Natural killer cell (primary cell): Measurements from ENCODE around the gene CTDSP2. TPM values are rescaled to one million over a fixed set of nuclear protein-coding genes. Genes with fewer than 3 reads are reported as not detected.
"Not testable (repeated sequence)": the region's sequence is repeated elsewhere in the genome, so short reads cannot be mapped to it uniquely, and the experiment has no call there.

Experiments used
- ATAC-seq, 3 donors: fragments of 150-1000 bp in 2 of 3; fragments of 200-7000 bp in 1 of 3; cut with Tn5 transposase; 1 replicate in 1 of 3; 2 replicates in 2 of 3; pipeline ENCODE4 v1.10.0; 2021; ENCODE audit warnings: mild to moderate bottlenecking in 2 of 3, moderate library complexity in 2 of 3
- DNase-seq, 2 donors: peaks; one replicate each; pipeline versions ENCODE4 v3.0.0 to v3.0.0-alpha.2; 2013 to 2021; ENCODE audit warnings: mixed read lengths in 1 of 2
- H3K27ac ChIP-seq: one replicate; pipeline ENCODE4 v1.5.1; 2013; ENCODE audit warnings: mild to moderate bottlenecking, low read length
- H3K27me3 ChIP-seq: one replicate; pipeline ENCODE4 v1.6.1; 2013; ENCODE audit warnings: low read length; ENCODE audit not compliant: control insufficient read depth, insufficient read depth
- H3K36me3 ChIP-seq: one replicate; pipeline ENCODE4 v1.6.1; 2013; ENCODE audit warnings: low read length; ENCODE audit not compliant: control insufficient read depth, insufficient read depth
- H3K4me1 ChIP-seq: one replicate; pipeline ENCODE4 v1.6.1; 2013; ENCODE audit warnings: low read length; ENCODE audit not compliant: control insufficient read depth, insufficient read depth
- H3K4me3 ChIP-seq: one replicate; pipeline ENCODE4 v1.5.1; 2013; ENCODE audit warnings: low read length
- H3K9me3 ChIP-seq: one replicate; pipeline ENCODE4 v1.6.1; 2013; ENCODE audit warnings: low read length; ENCODE audit not compliant: control insufficient read depth, insufficient read depth
- H3K27ac Mint-ChIP-seq, 2 donors: one replicate each; pipeline ENCODE4 v1.8.0; 2022; ENCODE audit warnings: mild to moderate bottlenecking in 2 of 2, mixed read lengths in 2 of 2, moderate library complexity in 1 of 2
- H3K27me3 Mint-ChIP-seq, 2 donors: one replicate each; pipeline ENCODE4 v1.8.0; 2022; ENCODE audit warnings: low read depth in 2 of 2, mixed read lengths in 2 of 2
- H3K36me3 Mint-ChIP-seq: one replicate; pipeline ENCODE4 v1.8.0; 2022; ENCODE audit warnings: mixed read lengths
- H3K4me1 Mint-ChIP-seq, 2 donors: one replicate each; pipeline ENCODE4 v1.8.0; 2022; ENCODE audit warnings: mixed read lengths in 2 of 2
- H3K4me3 Mint-ChIP-seq: one replicate; pipeline ENCODE4 v1.8.0; 2022; ENCODE audit warnings: mild to moderate bottlenecking, moderate library complexity, mixed read lengths
- H3K9me3 Mint-ChIP-seq, 2 donors: one replicate each; pipeline ENCODE4 v1.8.0; 2022; ENCODE audit warnings: mixed read lengths in 2 of 2
- WGBS: methylation state at CpG from one replicate; pipeline ENCODE4 v1.1.7; 2013; ENCODE audit warnings: missing lambda C conversion rate; ENCODE audit not compliant: insufficient coverage; 5-methylcytosine and 5-hydroxymethylcytosine counted together
- intact Hi-C: fragments of 100-400 bp; cut with micrococcal nuclease; formaldehyde crosslinking; loops from one replicate; pipeline ENCODE4 v1.14.2; 2022
- total RNA-seq, 4 donors: library from RNA; stranded (reverse); fragments of 120-200 nt in 1 of 4; gene quantifications; one replicate each; pipeline versions ENCODE4 v1.2.3 to v1.2.4, GENCODE V29; 2013 to 2022
- TF ChIP-seq, protein P1 (sequence below): fragments of 200-600 bp; IDR thresholded peaks from one replicate; pipeline ENCODE4 v1.8.0; 2022; ENCODE audit warnings: antibody characterized with exemption

CTDSP2 gene
- total RNA-seq, 3 donors from 2014 or later (not counting 1 experiment from before 2014, with no cell fraction given): 93.8 to 135 (median 123) TPM

DNA sequence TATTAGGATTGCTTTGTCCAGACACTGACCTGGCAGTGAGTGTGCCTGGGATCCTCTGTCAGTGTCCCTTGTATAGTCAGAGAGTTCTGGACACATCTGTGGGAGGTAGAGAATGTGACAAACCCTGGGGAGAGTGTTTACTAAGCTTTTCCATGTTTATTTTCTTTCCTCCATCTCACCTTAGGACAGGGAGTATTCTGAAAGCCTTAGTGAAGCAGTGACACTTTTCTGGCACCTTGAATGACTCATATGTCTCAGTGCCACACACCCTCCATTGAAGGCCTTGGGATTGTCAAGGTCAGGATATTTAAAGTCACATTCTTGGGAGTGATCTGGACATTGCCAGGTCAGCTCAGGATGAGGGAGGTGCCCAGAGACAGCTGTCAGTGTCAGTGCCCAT, 34.9 kb upstream of the CTDSP2 start:
- Mint-ChIP-seq H3K4me1 (no peaks in the 10 kb centered on the region), H3K4me3 (no peak overlapping the region), H3K27me3 (peaks cover 0 to 9% of the 10 kb centered on the region in 2 donors), H3K27ac (no peak overlapping the region), H3K36me3 (no peaks in the 10 kb centered on the region), H3K9me3 (no peaks in the 10 kb centered on the region)
- TF ChIP-seq, protein P1, sequence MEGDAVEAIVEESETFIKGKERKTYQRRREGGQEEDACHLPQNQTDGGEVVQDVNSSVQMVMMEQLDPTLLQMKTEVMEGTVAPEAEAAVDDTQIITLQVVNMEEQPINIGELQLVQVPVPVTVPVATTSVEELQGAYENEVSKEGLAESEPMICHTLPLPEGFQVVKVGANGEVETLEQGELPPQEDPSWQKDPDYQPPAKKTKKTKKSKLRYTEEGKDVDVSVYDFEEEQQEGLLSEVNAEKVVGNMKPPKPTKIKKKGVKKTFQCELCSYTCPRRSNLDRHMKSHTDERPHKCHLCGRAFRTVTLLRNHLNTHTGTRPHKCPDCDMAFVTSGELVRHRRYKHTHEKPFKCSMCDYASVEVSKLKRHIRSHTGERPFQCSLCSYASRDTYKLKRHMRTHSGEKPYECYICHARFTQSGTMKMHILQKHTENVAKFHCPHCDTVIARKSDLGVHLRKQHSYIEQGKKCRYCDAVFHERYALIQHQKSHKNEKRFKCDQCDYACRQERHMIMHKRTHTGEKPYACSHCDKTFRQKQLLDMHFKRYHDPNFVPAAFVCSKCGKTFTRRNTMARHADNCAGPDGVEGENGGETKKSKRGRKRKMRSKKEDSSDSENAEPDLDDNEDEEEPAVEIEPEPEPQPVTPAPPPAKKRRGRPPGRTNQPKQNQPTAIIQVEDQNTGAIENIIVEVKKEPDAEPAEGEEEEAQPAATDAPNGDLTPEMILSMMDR: no peak
- H3K27ac ChIP-seq: no peak overlapping the region
- DNase-seq (no peak), ATAC-seq (no peak)
- no peaks in the 10 kb centered on the region for H3K4me1 ChIP-seq
- peaks cover 4% of the 10 kb centered on the region for H3K9me3 ChIP-seq
- H3K4me3 ChIP-seq: no peak overlapping the region
- intact Hi-C loops: no loop called here
- H3K36me3 ChIP-seq: no peaks in the 10 kb centered on the region
- H3K27me3 ChIP-seq: no peaks in the 10 kb centered on the region

DNA sequence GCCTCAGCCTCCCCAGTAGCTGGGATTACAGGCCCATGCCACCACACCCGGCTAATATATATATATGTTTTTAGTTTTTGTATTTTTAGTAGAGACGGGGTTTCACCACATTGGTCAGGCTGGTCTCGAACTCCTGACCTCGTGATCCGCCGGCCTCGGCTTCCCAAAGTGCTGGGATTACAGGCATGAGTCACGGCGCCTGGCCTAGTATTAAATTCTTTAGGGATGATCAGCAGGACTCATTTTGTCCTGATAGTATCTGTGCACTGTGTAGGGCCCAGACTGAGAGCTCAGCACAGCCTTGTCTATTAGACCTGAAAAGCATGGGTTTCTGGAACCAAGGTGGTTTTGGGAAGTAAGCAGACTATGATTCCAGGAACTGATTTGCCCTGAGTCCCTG, 34.5 kb upstream of the CTDSP2 start:
- 96% methylated on average over 8 of the region's 9 CpGs for whole genome bisulfite sequencing
- H3K4me1 ChIP-seq, H3K27ac Mint-ChIP-seq, H3K36me3 Mint-ChIP-seq, ATAC-seq, H3K9me3 Mint-ChIP-seq, H3K4me1 Mint-ChIP-seq, H3K36me3 ChIP-seq, H3K27ac ChIP-seq, H3K4me3 Mint-ChIP-seq, intact Hi-C loops, H3K27me3 Mint-ChIP-seq, H3K27me3 ChIP-seq, H3K4me3 ChIP-seq, H3K9me3 ChIP-seq, DNase-seq: not testable (repeated sequence)

DNA sequence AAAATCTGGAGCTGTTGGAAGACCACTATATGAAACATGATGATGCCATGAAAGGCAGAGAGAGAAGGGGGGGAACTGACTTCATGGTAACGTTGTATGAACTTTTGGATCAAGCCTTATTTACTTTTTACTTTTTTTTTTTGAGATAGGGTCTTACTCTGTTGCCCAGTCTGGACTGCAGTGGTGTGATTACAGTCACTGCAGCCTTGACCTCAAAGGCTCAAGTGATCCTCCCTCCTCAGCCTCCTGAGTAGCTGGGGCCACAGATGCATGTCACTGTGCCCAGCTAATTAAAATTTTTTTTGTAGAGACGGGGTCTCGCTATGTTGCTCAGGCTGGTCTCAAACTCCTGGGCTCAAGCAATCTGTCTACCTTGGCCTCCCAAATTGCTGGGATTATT, 31.3 kb upstream of the CTDSP2 start:
- no peaks in the 10 kb centered on the region for H3K27me3 ChIP-seq
- no peaks in the 10 kb centered on the region for H3K9me3 ChIP-seq
- no peak overlapping the region for H3K4me3 ChIP-seq
- WGBS: 76% methylated on average over 3 of the region's 3 CpGs
- H3K27me3 Mint-ChIP-seq: peaks cover 7 to 9% of the 10 kb centered on the region in 2 donors
- H3K27ac Mint-ChIP-seq: no peak overlapping the region
- no peaks in the 10 kb centered on the region for H3K9me3 Mint-ChIP-seq
- TF ChIP-seq, protein P1: no peak
- H3K4me1 ChIP-seq: no peaks in the 10 kb centered on the region
- no peaks in the 10 kb centered on the region for H3K36me3 Mint-ChIP-seq
- H3K4me1 Mint-ChIP-seq: no peaks in the 10 kb centered on the region
- intact Hi-C loops: no loop called here
- DNase-seq (no peak), ATAC-seq (no peak)
- no peak overlapping the region for H3K4me3 Mint-ChIP-seq
- no peak overlapping the region for H3K27ac ChIP-seq
- no peaks in the 10 kb centered on the region for H3K36me3 ChIP-seq

DNA sequence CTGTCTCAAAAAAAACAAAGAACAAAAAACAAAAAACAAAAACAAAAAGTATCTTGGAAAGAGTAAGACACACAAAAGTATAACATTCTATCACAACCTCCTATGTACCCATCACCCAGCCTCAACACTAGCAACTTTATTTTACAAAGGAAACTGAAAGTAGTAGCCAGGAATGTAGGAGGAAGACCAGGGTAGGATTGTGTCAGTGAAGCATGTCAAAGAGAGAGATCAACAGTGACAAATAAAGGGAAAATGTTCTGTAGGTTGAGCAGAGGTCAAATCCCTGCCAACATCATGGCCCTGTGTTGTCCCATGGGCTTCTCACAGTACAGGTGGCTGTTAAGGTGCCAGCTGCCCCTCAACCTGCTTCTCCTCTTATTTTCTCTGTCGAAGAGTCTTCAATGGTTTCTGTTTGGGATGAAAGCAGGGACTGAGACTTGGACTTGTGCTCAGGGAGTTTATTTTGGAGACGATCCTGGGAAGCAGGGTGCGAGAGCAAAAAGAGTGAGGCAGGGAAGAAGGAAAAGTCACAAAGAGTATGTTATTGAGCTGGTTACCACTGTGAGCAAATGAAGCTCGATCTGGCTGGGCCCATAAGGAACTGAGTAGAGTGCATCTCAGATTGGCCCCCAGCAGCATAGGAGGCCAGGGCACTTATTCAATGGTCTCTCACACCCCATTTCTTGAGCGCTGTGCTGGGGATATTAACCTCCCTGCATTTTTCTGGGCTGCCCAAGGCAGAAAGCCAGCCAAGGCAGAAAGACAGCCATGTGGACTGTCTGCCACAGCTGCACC, 29.4 kb upstream of the CTDSP2 start:
- Mint-ChIP-seq H3K4me1 (no peaks in the 10 kb centered on the region), H3K27ac (no peak overlapping the region), H3K9me3 (no peaks in the 10 kb centered on the region), H3K36me3 (no peaks in the 10 kb centered on the region), H3K27me3 (peaks cover 7 to 11% of the 10 kb centered on the region in 2 donors), H3K4me3 (no peak overlapping the region)
- DNase-seq (no peak), ATAC-seq (no peak)
- Histone ChIP-seq H3K36me3 (no peaks in the 10 kb centered on the region), H3K4me1 (no peaks in the 10 kb centered on the region), H3K27me3 (no peaks in the 10 kb centered on the region), H3K9me3 (no peaks in the 10 kb centered on the region), H3K27ac (no peak overlapping the region), H3K4me3 (no peak overlapping the region)
- intact Hi-C loops: no loop called here
- TF ChIP-seq, protein P1: no peak
- 89% methylated on average over 5 of the region's 5 CpGs for WGBS
